A549 (cell line): ENCODE measurements around the gene ZNF511. TPM values are rescaled to one million over a fixed set of nuclear protein-coding genes. Genes with fewer than 3 reads are reported as not detected.
A peak's percentile ranks its signal among the peaks of the same experiment; 100 is the strongest.

ENCODE experiments used
- ATAC-seq, 2 experiments: fragments of 200-7000 bp in 1 of 2; fragments of >200 bp in 1 of 2; cut with Nextera tagmentation in 1 of 2; cut with Tn5 transposase in 1 of 2; 3 replicates each; pipeline versions ENCODE4 v1.8.0 to v1.9.1; 2018 to 2020; ENCODE audit warnings: mild to moderate bottlenecking in 1 of 2, moderate library complexity in 1 of 2
- CTCF ChIA-PET: fragments of 300-600 bp; sonication (Branson Sonifier 250); formaldehyde crosslinking; extraction: SDS; loops from one replicate; lab custom pipeline; 2021; ENCODE audit warnings: antibody characterized with exemption, inconsistent platforms; lab: Yijun Ruan, JAX
- POLR2A ChIA-PET: fragments of 350-600 bp; formaldehyde crosslinking; extraction: SDS; loops from one replicate; lab custom pipeline; 2021; ENCODE audit warnings: antibody characterized with exemption, inconsistent platforms; lab: Yijun Ruan, JAX
- DNase-seq, 2 experiments: peaks; one replicate each; pipeline versions ENCODE4 v3.0.0 to v3.0.0-alpha.2; 2011 to 2016; ENCODE audit warnings: low read depth in 1 of 2, low spot score in 1 of 2
- FAIRE-seq: peaks from 2 replicates; lab custom pipeline; 2011; peaks lifted over from hg19 to GRCh38; lab: Jason Lieb, UNC
- H3K27ac ChIP-seq, 2 experiments: fragments of >200 bp; sonication (Bioruptor Twin); formaldehyde crosslinking; 3 replicates each; pipeline ENCODE4 v1.5.1; 2016 to 2017
- H3K4me1 ChIP-seq: fragments of >200 bp; sonication (Bioruptor Twin); formaldehyde crosslinking; 3 replicates; pipeline ENCODE4 v1.6.1; 2016
- H3K4me2 ChIP-seq: fragments of >200 bp; sonication (Bioruptor Twin); formaldehyde crosslinking; 3 replicates; pipeline ENCODE4 v1.6.1; 2016
- H3K4me3 ChIP-seq: fragments of >200 bp; sonication (Bioruptor Twin); formaldehyde crosslinking; 3 replicates; pipeline ENCODE4 v1.5.1; 2016
- H3K9me3 ChIP-seq: fragments of >200 bp; sonication (Bioruptor Twin); formaldehyde crosslinking; 3 replicates; pipeline ENCODE4 v1.6.1; 2016
- CBX2 ChIP-seq: fragments of 200-600 bp; sonication (generic); IDR thresholded peaks from 2 replicates; pipeline ENCODE4 v1.6.1; 2016; ENCODE audit warnings: low read depth, mild to moderate bottlenecking, borderline replicate concordance
- CBX8 ChIP-seq: fragments of 200-600 bp; sonication (generic); IDR thresholded peaks from 2 replicates; pipeline ENCODE4 v1.6.1; 2016
- HOXB5 ChIP-seq: fragments of 250-450 bp; sonication (Bioruptor Pico); IDR thresholded peaks from 2 replicates; pipeline ENCODE4 v1.5.0; 2020; ENCODE audit warnings: mild to moderate bottlenecking, moderate library complexity
- KDM1A ChIP-seq: fragments of 200-600 bp; sonication (generic); IDR thresholded peaks from 2 replicates; pipeline ENCODE4 v1.6.1; 2016; ENCODE audit warnings: low read depth, mild to moderate bottlenecking
- PHF8 ChIP-seq: fragments of 200-600 bp; sonication (generic); IDR thresholded peaks from 2 replicates; pipeline ENCODE4 v1.6.1; 2016; ENCODE audit warnings: low read depth, mild to moderate bottlenecking, antibody characterized with exemption, moderate library complexity, borderline replicate concordance
- POLR2AphosphoS2 ChIP-seq: conservative IDR thresholded peaks from 2 replicates; pipeline ENCODE4 v1.6.1; 2012; ENCODE audit warnings: low read length, improper control_type of control experiment, inconsistent platforms
- RARB ChIP-seq: fragments of 250-450 bp; sonication (Bioruptor Pico); IDR thresholded peaks from 2 replicates; pipeline ENCODE4 v1.8.0; 2021; ENCODE audit warnings: mild to moderate bottlenecking, moderate library complexity
- RFX5 ChIP-seq: fragments of 450-650 bp; IDR thresholded peaks from 2 replicates; pipeline ENCODE4 v1.7.1; 2014; ENCODE audit warnings: antibody characterized with exemption, mild to moderate bottlenecking, moderate library complexity
- RNF2 ChIP-seq: fragments of 200-600 bp; sonication (generic); IDR thresholded peaks from 2 replicates; pipeline ENCODE4 v1.6.1; 2016; ENCODE audit warnings: low read depth, mild to moderate bottlenecking, antibody characterized with exemption, moderate library complexity, borderline replicate concordance
- SREBF2 ChIP-seq: fragments of 450-650 bp; IDR thresholded peaks from 2 replicates; pipeline ENCODE4 v1.6.1; 2014; ENCODE audit warnings: mild to moderate bottlenecking, moderate library complexity
- TFCP2L1 ChIP-seq: fragments of 250-450 bp; sonication (Bioruptor Pico); IDR thresholded peaks from 2 replicates; pipeline ENCODE4 v1.5.0; 2021; ENCODE audit warnings: mild to moderate bottlenecking
- ZC3H11A ChIP-seq: fragments of 450-650 bp; IDR thresholded peaks from 2 replicates; pipeline ENCODE4 v1.6.1; 2014; ENCODE audit warnings: antibody characterized with exemption, mild to moderate bottlenecking
- WGBS: methylation state at CpG from one replicate; pipeline ENCODE4 v1.1.6; 2017; ENCODE audit errors: missing lambda C conversion rate; 5-methylcytosine and 5-hydroxymethylcytosine counted together
- polyA plus RNA-seq, 4 experiments: library from polyadenylated mRNA; depleted of rRNA in 3 of 4; stranded (reverse); fragments of >200 nt; fragmentation: RNase III in 1 of 4; extraction: RNeasy Plus Mini Kit Qiagen cat#74134 plus additional on column Dnase treatment in 1 of 4; gene quantifications; 2 replicates in 3 of 4; 3 replicates in 1 of 4; pipeline ENCODE4 v1.2.3, GENCODE V29; 2011 to 2017
- TF ChIP-seq, protein P1 (sequence below): IDR thresholded peaks from 2 replicates; pipeline ENCODE4 v1.6.1; 2012; ENCODE audit warnings: low read depth, borderline replicate concordance
- TF ChIP-seq, protein P2 (sequence below): IDR thresholded peaks from 2 replicates; pipeline ENCODE4 v1.6.1; 2012

The ZNF511 gene
- polyA plus RNA-seq, 2 of the 4 experiments (the other 2 are of a cell fraction): 40.2 to 43.6 TPM

GRCh38 chr10:133332936-133333699, 24.4 kb downstream of the ZNF511 start:
- no peak for DNase-seq
- no peak for TF ChIP-seq RARB (CRISPR knock-in tag)
- TF ChIP-seq SREBF2: no peak
- no peak for TF ChIP-seq CBX2
- no peak for TF ChIP-seq HOXB5 (CRISPR knock-in tag)
- no peak for TF ChIP-seq POLR2AphosphoS2
- TF ChIP-seq, all 56 proteins: peak for 0
- no peak for FAIRE-seq
- WGBS: 76% methylated on average over 16 of the region's 30 CpGs
- ChIA-PET CTCF (interaction anchor here (2.6 kb wide), 1 partner anchor 18 kb away, joined by 10 read pairs; no protein-coding TSS in a partner anchor), POLR2A (interaction anchor here (0.6 kb wide), 1 partner anchor 35 kb away, joined by 4 read pairs; no protein-coding TSS in a partner anchor)
- ATAC-seq: no peak
- Histone ChIP-seq H3K4me3 (no peak overlapping the region), H3K27ac (no peak overlapping the region), H3K4me1 (peaks cover 25% of the 10 kb centered on the region), H3K9me3 (no peaks in the 10 kb centered on the region), H3K4me2 (no peak overlapping the region)

DNA sequence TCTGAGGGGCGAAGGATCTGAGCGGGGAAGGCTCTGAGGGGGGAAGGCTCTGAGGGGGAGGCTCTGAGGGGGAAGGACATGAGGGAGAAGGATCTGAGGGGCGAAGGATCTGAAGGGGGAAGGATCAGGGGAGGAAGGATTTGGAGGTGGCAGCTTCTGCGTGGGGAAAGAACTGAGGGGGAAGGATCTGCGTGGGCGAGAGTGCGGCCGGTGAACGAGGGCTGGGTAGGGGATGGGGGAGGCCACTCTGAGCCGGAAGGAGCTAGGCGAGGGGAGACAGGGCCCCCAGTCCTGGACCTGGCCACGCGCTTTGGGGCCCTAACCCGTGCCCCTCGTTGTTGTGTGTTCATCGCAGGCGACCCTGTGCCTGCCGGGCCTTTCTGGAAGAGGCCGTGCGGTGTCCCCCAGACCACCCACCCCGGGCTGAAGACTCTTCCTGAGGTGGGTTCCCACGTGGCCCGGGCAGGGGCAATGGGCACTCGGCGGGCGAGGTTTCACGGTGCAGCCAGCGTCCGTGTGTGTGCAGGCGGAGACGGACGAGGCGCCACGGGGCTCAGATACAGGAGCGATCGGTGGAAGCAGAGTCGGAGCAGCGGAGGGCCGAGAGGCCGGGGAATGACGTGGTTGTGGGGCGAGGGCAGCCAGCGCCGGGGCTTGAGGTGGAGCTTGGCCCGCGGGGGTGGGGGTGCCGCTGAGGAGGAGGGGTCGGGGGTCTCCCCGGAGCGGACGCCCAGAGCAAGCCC, 26.0 kb downstream of the ZNF511 start:
- peak overlapping the region; percentile 97 for H3K4me2 ChIP-seq
- TF ChIP-seq PHF8 (no peak), ZC3H11A (no peak), CBX8 (no peak), RNF2 (0 out of 2 replicates have a peak, but pooled peaks have one; percentile 70), KDM1A (no peak)
- TF ChIP-seq, protein P1, sequence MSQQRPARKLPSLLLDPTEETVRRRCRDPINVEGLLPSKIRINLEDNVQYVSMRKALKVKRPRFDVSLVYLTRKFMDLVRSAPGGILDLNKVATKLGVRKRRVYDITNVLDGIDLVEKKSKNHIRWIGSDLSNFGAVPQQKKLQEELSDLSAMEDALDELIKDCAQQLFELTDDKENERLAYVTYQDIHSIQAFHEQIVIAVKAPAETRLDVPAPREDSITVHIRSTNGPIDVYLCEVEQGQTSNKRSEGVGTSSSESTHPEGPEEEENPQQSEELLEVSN: 0 out of 2 replicates have a peak, but pooled peaks have one; percentile 25
- TF ChIP-seq, protein P2, sequence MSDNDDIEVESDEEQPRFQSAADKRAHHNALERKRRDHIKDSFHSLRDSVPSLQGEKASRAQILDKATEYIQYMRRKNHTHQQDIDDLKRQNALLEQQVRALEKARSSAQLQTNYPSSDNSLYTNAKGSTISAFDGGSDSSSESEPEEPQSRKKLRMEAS: peak; percentile 46
- peak; percentile 61 to 76 for DNase-seq
- no peak for FAIRE-seq
- H3K4me1 ChIP-seq: peaks cover 22% of the 10 kb centered on the region
- peak; percentile 70 to 84 for ATAC-seq
- peak overlapping the region; percentile 58 for H3K4me3 ChIP-seq
- CTCF ChIA-PET: interaction anchor here (1.2 to 1.3 kb wide), 2 partner anchors 16 to 36 kb away, joined by 3 read pairs; no protein-coding TSS in a partner anchor
- 46% methylated on average over 17 of the region's 51 CpGs for WGBS
- H3K27ac ChIP-seq: peak overlapping the region; percentile 55 to 85; a peak in 5 of 6 replicates
- POLR2A ChIA-PET: no interaction called here
- no peaks in the 10 kb centered on the region for H3K9me3 ChIP-seq

DNA sequence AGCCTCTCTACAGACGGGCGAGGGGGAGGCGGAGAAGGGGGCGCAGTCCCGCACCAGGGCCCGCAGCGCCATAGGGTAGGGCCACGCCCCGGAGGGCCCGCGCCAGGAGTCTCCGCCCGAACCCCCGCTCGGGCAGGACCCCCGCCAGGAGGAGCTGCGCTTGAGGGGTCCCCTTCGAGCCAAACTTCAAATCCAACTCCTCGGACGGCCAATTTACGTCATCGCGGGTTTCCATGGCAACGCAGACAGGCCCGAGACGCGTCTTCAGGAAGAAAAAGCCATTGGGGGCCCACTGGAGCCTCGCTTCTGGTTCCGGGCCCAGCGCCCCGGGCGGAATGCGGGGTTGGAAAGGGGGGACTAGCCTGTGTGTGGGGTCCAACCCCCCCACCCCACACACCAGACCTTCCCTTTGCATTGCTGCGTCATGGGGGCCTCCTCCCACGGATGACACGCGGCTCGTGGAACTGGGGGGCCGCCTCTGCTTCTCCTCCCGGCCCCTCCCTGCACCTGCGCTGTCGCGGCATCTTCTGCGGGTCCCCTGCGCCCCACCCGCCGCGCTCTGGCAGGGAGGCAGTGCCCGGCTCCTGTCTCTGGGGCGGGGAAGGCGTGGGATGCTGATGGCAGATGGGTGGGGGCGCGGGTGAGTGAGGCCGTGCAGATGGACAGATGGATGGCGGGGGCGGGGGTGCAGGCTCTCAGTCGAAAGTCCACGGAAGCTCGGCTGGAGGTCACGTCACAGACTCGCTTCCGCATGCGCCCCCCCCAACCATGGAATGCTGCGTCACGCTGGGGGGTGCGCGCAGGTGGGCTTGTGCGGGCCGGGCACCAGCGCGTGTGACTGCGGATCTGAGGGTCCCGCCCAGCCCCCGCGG, 26.8 kb downstream of the ZNF511 start:
- Histone ChIP-seq H3K4me3 (peak overlapping the region; percentile 58), H3K27ac (peak overlapping the region; percentile 55 to 85; a peak in 5 of 6 replicates), H3K4me1 (peaks cover 22% of the 10 kb centered on the region), H3K9me3 (no peaks in the 10 kb centered on the region), H3K4me2 (peak overlapping the region; percentile 97)
- no peak for TF ChIP-seq TFCP2L1 (CRISPR knock-in tag)
- peak; percentile 19; the same call in 1 of the 2 replicates for TF ChIP-seq RNF2
- 0 out of 2 replicates have a peak, but pooled peaks have one; percentile 24 for TF ChIP-seq RFX5
- DNase-seq (peak; percentile 63 to 80), ATAC-seq (peak; percentile 44 to 79), FAIRE-seq (no peak)
- 1% methylated on average over 48 of the region's 75 CpGs for WGBS
- POLR2A ChIA-PET: no interaction called here
- CTCF ChIA-PET: interaction anchor here (1.2 to 1.3 kb wide), 2 partner anchors 16 to 35 kb away, joined by 3 read pairs; no protein-coding TSS in a partner anchor
